ENCODE data around the gene TWIST2.

DNA sequence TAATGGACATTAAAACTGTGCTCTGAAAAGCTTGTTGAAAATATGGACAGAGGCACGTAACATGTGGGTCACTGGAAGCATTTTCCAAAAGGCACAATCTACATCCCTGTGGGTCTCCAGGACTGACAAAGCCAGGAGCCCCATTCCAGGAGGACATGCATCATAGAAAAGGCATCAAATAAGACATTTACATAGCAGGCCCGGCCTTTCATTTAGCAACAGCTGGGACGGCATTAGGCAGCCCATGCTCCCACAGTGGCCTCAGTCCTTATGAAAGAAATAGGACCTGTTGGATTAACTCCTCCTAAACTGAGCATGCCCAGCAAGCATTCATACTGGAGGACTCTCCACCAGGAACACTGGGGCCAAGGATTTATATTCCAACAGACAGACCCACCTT is 72.2 kb downstream of the TWIST2 start:
- TF ChIP-seq POLR2A (IDR thresholded peaks at IDR 0.05; ENCODE audit: low read depth, low read length) (no peak), POLR2AphosphoS5 (IDR thresholded peaks at IDR 0.05; ENCODE audit: low read depth, low read length) (no peak)

Data from GM12892 (cell line).